GM18858 (cell line): Measurements from ENCODE around the gene DNASE1L1.

Experiments
- ATAC-seq: cut with Tn5 transposase; IDR thresholded peaks from one replicate; pipeline ENCODE4 v1.9.1; 2021; ENCODE audit not compliant: unreplicated experiment

DNASE1L1 gene, protein sequence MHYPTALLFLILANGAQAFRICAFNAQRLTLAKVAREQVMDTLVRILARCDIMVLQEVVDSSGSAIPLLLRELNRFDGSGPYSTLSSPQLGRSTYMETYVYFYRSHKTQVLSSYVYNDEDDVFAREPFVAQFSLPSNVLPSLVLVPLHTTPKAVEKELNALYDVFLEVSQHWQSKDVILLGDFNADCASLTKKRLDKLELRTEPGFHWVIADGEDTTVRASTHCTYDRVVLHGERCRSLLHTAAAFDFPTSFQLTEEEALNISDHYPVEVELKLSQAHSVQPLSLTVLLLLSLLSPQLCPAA

DNA sequence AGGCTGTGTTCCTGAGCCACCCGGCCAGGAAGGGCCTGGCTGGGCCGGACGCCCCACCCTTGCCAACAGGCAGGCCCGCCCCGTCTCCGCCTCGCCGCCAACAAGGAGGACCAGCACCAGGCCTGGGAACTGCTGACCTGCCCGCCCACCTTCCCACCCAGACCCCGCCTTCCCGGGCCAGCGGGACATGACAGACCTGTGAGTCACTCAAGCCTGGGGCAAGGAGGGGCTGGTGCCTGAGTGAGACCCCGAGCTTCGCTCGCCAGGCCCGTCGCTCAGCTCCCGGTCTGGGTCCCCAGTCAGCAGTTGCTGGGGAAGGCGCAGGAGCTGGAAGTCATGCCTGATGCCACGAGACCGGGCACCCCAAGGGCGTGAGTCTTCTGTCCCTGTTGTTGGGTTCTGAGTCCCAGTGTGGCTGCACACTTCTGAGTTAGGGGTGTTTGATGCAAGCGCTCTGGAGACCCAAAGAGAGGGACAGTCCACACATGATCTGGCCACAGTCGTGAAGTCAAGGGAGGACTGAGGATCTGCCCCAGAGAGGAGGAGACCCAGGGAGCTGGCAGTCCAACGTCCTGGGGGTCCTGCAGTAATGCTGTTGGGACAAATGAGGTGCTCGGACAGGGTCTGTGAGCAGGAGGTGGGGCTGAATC, at the start of gene DNASE1L1:
TSS of gene DNASE1L1 (minus strand) at position 33 of the 650 bp plus-strand sequence. CDS start 3,686 bp downstream, outside the sequence.
- no peak for ATAC-seq

DNA sequence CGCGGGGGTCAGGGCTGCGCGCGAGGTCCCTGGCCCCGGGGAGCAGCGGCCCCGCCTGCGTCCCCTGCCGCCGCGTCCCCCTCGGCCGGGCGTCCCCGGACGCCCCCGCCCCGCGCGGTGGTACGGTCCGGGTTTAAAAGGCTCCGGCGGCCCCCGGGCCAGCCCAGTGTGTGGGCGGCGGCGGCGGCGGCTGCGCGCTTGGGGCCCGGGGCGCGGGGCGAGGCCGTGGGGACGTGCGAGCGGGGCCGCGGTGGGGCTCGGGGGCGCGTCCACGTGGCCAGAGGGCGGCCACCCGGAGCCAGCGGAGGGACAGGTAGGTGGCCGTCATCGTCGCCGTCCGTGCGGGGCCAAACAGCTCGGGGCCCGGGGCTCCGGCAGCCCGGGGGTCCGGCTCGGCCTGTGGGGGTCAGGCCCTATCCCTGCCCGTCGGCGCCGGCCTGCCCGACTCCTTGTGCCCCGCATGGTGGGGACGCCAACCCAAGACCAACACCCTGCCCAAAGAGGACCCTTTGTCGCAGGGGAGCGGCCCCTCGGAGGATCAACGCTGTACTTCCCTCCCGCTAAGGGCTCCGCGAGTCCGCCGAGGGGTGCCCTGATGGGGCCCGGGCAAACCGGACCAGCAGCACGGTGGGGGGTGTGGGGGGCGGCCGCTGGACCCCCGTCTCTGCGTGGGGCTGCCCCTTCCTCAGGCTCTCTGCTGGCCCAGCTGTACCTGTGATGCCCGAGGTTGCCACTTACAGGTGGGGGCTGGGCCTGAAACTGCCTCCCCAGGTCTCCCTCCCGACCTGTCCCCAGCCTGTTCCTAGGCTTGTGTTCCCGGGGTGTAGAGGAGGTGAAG, 49.3 kb upstream of the DNASE1L1 start, which contains the start of gene PLXNA3:
TSS of gene PLXNA3 (plus strand) at position 166 of the 838 bp plus-strand sequence. CDS start 1,903 bp downstream, outside the sequence.
- ATAC-seq: no peak

DNA sequence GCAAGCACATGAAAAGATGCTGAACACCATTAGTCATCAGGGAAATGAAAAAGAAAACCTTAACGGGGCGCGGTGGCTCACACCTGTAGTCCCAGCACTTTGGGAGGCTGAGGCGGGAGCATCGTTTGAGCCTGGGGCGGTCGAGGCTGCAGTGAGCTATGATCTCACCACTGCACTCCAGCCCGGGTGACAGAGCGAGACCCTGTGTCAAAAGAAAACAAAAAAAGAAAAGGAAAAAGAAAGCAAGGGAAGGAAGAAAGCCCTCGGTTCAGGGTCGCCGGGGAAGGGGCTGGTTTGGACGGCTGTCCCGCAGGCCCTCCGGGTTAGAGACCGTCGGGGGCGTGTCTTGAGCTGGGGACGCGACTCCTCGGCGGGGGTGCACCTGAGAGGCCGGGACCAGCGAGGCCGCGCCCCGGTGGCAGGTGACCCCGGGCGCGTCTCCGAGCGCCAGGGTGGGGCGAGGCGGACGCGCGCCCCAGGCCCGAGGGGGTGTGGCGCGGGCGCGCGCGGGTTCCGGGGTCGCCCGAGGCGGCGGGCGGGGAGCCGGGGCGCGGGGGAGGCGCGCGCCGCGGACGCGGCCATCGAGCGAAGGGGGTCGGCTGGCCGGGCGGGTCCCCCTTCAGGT, 48.5 kb upstream of the DNASE1L1 start:
- no peak for ATAC-seq

DNA sequence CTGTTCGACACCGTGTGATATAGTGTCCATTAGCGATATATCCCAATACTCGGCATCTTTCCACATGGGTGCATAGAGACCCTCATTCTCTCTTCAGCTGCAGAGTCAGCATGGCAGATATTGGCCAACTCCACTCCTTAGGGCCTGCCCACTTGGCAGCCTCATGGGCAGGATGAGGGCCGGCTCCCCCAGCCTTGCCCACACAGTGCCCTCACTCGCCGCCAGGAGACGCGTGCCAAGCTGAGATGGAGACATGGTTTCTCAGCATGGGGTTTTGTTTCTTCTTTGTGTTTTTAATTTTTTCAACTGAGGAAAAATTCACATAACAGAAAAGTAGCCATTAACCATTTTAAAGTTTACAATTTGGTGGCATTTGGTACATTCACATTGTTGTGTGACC, 43.8 kb upstream of the DNASE1L1 start:
- ATAC-seq: no peak

DNA sequence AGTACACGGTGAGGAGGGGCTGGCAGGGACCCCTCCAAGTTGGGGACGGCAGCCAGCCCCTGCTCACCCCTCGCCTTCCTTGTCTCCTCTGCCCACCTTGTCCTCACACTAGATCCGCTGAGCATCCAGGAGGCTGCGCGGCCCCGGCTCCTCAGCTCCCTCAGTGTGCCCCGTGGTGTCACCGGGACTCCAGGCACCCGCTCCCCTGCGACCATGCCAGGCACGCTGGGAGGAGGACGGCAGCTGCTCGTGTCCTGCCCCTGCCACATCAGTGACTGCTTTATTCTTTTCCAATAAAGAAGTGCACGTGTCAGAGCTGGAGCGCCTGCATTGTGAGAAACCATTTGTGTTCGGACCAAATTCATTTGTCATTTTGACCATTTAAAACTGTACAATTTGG, 41.3 kb upstream of the DNASE1L1 start:
- ATAC-seq: no peak

DNA sequence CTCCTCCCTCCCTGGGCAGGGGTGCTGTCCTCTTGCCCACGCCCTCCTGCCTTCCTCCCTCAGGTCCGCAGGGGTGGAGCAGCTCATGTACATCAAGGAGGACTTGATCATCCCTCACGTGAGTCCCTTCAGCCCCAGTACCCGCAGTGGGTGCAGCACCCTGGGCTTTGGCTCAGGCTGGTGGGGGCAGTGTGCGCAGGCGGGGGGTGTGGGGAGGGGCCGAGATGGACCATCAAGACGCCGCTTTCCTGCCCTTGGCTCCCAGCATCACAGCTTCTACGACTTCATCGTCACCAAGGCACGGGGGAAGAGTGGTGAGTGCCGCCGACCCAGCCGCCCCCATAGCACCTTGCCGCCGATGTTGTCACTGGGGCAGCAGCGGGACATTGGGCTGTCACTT, 40.6 kb upstream of the DNASE1L1 start:
- ATAC-seq: no peak

DNA sequence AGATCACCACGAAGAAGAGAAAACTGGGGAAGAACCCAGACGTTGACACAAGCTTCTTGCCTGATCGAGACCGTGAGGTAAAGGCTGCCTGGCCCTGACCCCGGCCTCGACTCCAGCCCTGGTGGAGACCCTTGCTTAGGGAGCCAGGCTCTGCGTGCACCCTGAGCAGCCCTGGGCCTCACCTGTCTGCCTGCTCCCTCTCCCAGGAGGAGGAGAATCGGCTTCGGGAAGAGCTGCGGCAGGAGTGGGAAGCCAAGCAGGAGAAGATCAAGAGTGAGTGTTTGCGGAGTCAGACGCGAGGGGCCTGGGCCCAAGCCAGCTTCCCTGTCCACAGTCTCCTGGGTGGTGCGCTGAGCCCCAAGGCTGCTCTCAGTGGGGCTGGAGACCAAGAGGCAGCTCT, 39.4 kb upstream of the DNASE1L1 start:
- ATAC-seq: no peak

DNA sequence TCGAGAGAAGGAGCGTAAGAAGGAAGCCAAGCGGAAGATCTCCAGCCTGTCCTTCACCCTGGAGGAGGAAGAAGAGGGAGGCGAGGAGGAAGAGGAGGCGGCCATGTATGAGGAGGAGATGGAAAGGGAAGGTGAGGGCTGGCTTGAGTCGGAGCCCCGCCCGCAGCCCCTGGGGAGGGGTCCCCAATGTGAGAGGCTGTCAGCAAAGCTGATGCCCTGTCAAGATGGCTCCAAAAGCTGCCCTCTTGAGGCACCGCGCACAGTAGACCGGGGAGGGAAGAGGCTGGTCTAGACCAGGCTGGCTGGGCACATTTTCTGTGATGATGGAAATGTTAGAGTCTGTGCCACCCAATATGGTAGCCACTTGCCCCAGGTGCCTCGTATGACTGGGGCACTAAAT, 37.4 kb upstream of the DNASE1L1 start:
- no peak for ATAC-seq

DNA sequence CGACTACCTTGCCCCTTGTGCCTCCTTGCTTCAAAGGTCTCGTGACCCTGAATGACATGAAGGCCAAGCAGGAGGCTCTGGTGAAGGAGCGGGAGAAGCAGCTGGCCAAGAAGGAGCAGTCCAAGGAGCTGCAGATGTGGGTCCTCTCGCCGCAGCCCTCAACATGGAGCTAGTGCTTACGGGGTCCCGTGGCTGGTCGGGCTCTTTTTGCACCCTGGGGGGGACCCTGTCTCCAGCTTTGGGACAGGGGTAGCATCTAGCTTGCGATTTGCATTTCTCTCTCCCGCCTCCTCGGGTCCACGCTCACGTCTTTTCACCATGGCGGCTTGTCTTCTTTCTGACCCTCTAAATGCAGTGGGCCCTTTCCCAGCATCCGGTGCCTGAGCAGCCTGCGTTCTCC, 36.7 kb upstream of the DNASE1L1 start:
- ATAC-seq: no peak

DNA sequence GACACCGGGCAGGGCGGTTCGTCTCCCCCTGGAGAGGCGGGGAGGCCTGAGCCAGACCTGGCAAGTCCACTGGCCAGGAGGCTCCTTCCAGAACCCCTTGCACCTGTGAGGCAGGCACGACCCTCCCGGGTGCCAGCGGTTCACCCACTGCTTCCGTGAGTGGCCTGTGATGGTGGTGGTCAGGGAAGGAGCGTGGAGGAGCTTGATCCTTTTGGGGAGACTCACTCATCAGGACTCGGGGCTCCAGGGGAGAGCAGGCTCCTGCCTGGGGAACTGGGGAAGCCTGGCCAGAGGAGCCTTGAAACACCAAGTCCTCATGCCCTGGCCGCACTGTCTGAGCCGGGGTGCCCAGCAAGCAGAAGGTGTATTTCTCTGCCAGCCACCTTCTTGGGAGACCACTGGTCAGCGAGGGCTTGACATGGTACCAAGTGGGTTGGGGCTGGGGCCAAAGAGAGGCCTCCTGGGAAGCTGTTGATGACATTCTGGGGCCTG, 35.7 kb upstream of the DNASE1L1 start:
- ATAC-seq: no peak

DNA sequence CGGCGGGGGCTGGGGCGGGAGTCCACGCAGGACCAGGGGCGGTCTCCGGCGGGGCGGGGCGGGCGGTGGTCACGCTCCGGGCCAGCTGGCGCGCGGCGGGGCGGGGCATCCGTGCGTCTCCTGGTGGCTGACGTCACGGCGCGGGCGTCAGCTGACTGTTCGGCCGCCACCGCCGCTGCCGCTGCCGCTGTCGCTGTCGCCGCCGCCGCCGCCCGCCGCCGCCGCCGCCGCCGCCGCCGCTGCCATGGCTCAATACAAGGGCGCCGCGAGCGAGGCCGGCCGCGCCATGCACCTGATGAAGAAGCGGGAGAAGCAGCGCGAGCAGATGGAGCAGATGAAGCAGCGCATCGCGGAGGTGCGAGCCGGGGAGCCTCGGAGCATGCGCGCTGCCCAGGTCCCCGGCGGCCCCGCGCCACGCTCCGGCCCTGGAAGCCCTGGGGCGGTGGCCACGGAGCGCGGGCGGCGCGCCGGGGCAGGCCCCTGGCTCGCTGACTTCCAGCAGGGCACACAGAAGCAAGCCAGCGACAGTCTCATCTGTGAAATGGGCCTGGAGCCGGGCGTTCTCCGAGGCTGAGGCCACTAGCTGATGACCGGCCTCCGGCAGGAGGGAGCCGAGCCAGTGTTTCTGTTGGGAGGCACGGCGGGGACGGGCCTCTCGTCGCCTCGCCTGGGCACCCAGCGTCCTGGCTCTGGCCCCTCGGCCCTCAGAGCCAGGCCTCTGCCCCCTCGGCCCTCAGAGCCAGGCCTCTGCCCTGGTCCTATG, 35.1 kb upstream of the DNASE1L1 start, which contains the start of gene FAM50A:
TSS of gene FAM50A (plus strand) at position 150 of the 763 bp plus-strand sequence. CDS start at position 245, 95 bp downstream.
- no peak for ATAC-seq

DNA sequence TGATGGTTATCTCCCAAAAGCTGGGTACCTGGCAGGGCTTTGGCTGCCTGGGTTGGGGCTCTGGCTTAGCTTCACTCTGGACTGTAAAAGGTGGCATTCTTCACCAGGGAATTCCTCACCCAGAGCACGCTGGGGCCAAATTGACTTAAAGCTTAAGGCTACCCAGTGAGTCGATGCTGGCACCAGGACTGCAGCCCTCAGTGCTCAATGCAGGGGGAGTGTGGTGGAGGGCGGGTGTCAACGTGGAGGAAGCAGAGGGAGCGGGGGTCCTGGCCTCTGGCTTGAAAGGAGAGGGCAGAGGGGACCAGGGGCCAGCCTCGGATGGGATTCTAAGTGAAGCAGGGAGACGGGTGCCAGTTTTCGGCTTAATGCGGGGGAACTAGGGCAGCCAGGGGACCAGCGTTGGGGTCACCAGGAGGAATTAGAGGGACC, 34.4 kb upstream of the DNASE1L1 start:
- no peak for ATAC-seq

DNA sequence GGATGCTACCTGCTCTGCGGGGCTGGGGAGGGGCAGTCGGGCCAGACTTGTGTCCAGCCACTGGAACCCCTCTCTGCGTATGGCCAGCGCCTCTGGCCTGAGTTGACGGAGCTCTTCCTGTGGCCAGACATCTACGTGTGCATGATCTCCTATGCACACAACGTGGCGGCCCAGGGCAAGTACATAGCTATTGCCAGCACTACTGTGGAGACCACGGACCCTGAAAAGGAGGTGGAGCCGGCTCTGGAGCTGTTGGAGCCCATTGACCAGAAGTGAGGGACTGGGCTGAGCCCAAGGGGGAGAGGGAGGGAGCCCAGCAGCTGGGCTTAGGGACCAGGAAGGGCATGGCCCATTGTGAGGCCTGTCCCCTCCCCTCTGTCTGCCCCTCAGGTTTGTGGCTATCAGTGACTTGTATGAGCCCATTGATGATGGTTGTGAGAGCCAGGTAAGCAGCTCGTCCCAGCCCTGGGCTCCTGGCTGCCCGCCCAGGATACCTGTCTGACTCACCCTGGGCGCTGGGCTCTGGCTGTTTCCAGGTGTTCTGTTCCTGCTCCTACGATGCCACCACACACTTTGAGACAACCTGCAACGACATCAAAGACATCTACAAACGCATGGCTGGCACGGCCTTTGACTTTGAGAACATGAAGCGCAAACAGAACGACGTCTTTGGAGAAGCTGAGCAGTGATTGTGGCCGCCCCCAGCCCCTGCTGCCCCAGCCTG, 33.1 kb upstream of the DNASE1L1 start:
- no peak for ATAC-seq

DNA sequence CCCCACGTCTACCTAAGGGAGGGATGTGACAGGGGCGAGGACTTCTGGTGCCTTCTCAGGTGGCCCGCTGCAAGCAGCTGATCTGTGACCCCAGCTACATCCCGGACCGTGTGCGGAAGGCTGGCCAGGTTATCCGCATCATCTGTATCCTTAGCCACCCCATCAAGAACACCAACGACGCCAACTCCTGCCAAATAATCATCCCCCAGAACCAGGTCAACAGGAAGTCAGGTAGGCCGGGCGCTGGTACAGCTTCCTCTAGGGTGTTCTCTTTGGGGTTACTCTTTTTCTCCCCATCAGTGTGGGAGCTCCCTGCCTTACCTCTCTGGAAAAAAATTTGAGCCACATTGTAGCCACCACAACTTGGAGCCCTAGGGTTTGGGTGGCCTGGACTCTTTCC, 32.5 kb upstream of the DNASE1L1 start:
- no peak for ATAC-seq

DNA sequence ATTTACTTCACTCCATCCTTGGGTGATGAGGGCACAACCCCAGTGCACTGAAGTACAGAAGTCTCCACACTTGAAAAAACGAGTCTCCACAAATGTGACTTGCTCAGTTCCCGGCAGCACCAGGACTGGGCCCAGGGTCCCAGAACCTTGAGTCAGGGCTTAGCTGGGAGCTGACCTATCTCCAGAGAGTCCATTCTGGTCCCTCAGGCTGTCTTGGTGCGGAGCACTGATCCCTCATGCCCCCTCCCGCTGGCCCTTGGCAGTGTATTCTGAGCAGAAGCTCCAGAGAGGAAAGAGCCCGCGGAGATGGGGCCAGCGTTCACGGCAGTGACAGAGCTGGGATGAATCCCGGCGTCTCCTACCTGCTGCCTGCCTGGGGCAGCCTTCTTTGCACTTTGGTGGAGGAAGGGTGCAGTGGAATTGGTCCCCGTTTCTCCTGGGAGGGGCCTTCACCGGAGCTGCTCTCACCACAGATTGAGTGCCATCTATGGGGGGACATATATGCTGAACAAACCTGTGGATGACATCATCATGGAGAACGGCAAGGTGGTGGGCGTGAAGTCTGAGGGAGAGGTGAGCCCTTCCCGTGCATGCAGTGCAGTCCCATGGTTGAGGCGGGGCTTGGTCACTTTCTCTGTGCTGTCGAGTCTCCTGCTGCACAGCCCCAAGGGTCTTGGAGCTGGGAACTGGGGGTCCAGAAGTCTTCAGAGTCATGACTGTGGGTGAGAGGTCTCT, 31.7 kb upstream of the DNASE1L1 start:
- no peak for ATAC-seq

DNA sequence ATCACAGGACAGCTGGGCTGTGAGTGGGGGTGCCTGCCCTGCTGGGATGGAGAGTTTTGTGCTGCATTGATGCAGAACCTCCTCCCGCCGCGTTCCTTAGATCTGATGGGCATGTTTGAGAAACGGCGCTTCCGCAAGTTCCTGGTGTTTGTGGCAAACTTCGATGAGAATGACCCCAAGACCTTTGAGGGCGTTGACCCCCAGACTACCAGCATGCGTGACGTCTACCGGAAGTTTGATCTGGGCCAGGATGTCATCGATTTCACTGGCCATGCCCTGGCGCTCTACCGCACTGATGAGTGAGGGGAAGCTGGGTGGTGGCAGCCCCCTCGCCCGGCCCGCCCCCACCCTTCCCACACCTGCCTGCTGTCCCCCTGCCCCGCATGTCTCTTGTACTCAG, 30.8 kb upstream of the DNASE1L1 start:
- no peak for ATAC-seq

DNA sequence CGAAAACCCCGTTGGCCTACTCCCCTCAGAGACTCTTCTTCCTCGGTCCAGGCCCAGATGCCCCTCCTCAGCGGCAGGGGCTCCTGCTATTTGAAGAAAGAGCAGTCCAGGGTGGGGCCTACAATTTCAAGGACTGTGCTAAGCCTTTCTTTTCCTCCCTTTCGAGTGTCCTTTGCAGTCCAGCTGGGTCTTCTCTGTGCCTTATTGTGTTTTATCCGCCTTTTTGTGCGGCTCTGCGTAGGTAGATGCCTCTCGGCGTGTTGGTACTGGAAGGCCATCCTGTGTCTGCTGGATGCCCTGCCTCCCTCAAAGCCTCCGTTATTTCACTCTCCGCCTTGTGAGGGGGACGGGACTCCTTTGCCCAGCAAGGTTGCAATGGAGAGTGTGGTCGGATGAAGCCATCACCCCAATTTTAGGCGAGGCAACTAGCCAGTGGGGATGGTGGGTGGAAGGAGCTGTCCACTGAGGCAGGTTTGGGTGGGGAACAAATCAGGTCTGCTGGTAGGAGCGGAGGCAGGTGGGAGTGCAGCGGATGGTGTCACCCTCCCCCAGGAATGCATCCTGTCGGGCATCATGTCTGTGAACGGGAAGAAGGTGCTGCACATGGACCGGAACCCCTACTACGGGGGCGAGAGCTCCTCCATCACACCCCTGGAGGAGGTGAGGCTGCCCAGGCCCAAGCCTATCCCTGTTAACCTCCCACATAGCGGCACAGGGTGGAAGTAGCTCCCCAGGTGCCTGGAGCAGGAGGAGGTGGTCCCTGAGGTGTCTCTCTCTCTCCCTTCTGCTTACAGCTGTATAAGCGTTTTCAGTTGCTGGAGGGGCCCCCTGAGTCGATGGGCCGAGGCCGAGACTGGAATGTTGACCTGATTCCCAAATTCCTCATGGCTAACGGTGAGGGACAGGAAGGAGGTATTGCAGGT, 29.2 kb upstream of the DNASE1L1 start:
- no peak for ATAC-seq
